Uterine smooth muscle cell (primary cell): ENCODE results near the gene GPR143. TPM values are rescaled to one million over a fixed set of nuclear protein-coding genes. Genes with fewer than 3 reads are reported as not detected.

ENCODE experiments used
- total RNA-seq: library from RNA; depleted of rRNA; stranded (reverse); fragments of >200 nt; gene quantifications from 2 replicates; pipeline ENCODE4 v1.2.3, GENCODE V29; 2014

Gene GPR143
- not detected in 2 replicates for total RNA-seq

GRCh38 chrX:9765737-9766097 lies at the start of gene GPR143:
Gene GPR143 (minus strand): TSS chrX:9765847. CDS start chrX:9765817, 30 bp downstream.

DNA sequence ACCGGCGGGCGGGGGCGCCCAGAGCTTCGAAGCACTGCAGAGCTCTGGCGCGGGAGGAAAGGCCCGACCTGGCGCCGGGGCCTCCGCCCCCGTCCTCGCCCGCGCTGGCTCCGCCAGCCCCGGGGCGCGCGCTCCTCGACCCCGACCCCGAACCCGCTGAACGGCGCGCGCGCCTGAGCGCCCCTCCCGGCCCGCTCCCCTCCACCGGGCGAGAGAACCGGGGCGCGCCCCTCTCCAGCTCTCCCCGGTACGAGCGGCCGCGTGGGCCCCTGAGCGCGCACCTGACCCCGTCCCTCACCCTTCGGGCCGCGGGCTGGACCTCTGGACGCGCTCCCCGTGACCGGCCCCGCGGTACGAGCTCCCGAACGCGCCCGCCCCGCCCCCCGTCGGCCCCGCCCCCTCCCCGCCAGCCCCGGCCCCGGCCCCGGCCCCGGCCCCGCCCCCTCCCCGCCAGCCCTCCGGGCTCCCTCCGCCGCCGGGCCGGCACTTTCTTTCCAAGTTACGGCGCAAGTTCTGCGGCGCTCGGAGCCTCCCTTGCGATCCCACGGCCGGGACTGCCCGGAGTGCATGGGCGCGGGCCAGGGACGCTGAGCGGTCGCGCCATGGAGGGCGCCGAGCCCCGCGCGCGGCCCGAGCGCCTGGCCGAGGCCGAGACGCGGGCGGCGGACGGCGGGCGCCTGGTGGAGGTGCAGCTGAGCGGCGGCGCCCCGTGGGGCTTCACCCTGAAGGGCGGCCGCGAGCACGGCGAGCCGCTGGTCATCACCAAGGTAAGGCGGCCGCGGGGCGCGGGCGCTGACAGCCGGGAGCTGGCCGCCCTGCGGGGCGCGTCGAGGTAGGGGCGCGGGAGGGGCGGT lies 20.5 kb upstream of the GPR143 start, which contains the start of gene SHROOM2:
Gene SHROOM2, plus strand, starts transcription at position 486 of the 854 bp plus-strand sequence. Its CDS starts 117 bp downstream, at position 603.

Other genes starting within 250 kb of the GPR143 start
- 0.44 and 0.75 TPM in 2 replicates for gene SHROOM2, start 20.6 kb upstream of the GPR143 start, total RNA-seq
- not detected in 2 replicates for gene CLDN34, start 201.5 kb upstream of the GPR143 start, total RNA-seq